Measurements from ENCODE around the gene ARHGAP26. TPM values are rescaled to one million over a fixed set of nuclear protein-coding genes. Genes with fewer than 3 reads are reported as not detected.

Gene ARHGAP26
- total RNA-seq, 1 donor from 2014 or later = 7.4 TPM

GRCh38 chr5:143121135-143121475 lies 350.9 kb downstream of the ARHGAP26 start:
- ATAC-seq (no peak), DNase-seq (ENCODE audit: low spot score) (no peak)

- no peak for ATAC-seq
- no peak for DNase-seq (ENCODE audit: low spot score)
These were observed 354.4 kb downstream of the ARHGAP26 start for GRCh38 chr5:143124593-143124992.

GRCh38 chr5:143126174-143127019 lies 356.2 kb downstream of the ARHGAP26 start:
- ATAC-seq (peak; percentile 52), DNase-seq (ENCODE audit: low spot score) (no peak)

DNA sequence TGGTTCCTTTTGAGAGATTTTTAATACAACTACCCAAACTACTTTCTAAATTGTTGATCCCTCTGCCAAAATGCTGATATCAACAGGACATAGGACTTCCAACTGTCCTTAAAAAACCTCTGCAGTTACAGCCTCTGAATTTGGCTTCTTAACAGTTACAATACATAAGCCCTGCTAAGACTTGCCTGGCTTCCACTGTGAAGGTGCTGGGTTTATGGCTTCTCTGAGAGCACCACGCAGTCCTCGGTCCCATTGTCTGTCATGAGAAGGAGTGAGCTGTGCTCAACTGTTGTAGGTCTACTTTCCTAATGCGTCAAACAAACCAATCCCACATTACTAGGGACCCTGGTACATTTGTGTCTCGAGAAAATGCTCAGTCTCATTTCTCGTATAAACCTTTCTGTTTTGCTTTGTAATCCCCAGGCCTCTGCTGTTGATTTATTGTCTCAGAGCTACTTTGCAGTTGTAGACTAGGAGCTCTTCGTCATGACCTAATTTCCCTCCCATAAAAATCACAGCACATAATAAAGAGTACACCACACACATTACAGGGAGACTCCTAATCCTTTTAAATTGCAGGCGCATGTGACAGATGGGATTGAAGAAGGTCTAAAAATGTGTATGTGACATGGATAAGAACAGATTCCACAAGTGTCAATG lies 358.4 kb downstream of the ARHGAP26 start:
- DNase-seq (ENCODE audit: low spot score) = no peak
- no peak for ATAC-seq

GRCh38 chr5:143129203-143129602 lies 359.0 kb downstream of the ARHGAP26 start:
- DNase-seq (ENCODE audit: low spot score) (no peak), ATAC-seq (no peak)

GRCh38 chr5:143129910-143130612 lies 359.9 kb downstream of the ARHGAP26 start:
- DNase-seq (ENCODE audit: low spot score) (no peak), ATAC-seq (no peak)

DNA sequence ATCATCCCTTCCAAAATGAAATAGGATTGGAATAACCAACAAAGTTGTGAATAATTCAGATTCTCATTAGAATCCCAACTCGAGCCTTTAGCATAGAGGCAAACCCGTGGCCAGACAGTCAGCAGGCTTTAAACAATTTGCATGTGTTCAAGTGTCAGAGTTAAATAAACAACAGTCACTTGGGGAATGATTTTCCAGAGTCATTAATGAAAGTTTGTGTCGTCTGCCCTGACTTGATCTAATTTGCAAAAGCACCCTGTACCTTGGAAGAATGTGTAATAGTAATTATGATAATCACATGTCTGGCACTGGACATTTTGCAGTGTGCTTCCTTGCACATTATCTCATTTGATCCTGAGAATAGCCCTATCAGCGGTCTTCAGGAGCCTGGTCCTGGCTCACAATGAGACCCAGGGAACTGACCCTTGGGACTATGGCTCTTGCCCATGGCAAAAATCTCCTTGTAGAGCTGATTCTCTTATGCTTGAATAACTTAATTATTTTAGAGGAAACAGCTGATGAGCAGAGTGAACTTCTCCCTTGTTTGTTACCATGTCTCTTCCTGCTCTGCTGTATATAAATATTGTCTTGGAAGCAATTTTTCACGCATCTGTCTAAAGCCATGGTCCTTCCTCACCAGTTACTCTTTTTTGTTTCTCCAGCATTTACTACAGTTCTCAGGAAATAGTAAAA lies 360.6 kb downstream of the ARHGAP26 start:
- no peak for DNase-seq (ENCODE audit: low spot score)
- no peak for ATAC-seq

GRCh38 chr5:143131972-143132371 lies 361.8 kb downstream of the ARHGAP26 start:
- ATAC-seq (no peak), DNase-seq (ENCODE audit: low spot score) (no peak)

DNA sequence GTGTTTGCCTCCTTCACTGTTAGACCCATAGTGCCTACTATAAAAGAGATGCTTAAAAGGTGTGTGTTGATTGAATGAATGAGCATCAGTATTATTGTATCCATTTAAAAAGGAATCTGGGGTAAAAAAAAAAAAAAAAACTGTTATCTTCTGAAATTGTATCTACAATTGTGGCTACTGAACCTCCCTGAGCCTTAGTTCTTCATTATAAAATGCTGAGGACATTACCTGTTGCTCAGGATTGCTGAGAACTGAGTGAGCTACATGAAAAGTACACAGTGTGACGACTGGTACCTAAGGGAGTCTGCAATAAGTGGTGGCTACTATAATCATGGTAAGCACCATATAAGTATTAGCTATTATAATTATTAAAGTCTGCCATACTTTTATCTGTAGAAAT lies 362.6 kb downstream of the ARHGAP26 start:
- no peak for DNase-seq (ENCODE audit: low spot score)
- ATAC-seq = no peak

DNA sequence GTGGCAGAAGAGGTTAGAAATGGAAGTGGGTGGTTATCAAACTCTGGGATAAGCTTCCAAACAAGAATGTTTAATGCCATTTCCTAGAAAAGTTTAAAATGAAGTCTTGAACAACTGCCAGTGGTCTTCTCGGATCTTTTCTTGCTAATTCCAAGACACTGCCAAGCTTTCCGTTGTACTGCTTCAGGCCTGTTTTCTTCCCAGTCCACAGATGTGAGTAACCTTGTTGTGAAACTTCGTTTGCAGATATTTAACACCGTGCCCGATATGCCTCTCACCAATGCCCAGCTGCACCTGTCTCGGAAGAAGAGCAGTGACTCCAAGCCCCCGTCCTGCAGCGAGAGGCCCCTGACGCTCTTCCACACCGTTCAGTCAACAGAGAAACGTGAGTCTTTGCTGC lies 363.5 kb downstream of the ARHGAP26 start:
- ATAC-seq (no peak), DNase-seq (ENCODE audit: low spot score) (no peak)

DNA sequence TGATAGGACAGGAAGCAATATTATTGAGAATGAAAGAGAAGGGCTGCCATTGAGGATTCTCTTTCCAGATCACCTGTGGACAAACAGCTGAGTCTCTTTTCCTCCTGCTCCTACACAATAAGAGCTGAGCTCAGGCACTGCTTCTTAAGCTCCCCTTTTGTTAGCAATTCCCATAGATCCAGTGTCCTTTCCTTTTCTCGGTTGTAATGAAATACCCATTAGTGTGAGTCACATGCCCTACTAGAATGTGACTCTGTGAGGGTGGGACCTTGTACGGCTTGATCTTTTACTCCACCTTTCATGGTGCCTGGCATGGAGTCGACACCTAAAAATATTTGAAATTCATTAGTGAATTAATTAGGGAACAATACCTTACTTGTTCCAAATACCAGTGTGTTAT lies 364.1 kb downstream of the ARHGAP26 start:
- no peak for ATAC-seq
- no peak for DNase-seq (ENCODE audit: low spot score)

DNA sequence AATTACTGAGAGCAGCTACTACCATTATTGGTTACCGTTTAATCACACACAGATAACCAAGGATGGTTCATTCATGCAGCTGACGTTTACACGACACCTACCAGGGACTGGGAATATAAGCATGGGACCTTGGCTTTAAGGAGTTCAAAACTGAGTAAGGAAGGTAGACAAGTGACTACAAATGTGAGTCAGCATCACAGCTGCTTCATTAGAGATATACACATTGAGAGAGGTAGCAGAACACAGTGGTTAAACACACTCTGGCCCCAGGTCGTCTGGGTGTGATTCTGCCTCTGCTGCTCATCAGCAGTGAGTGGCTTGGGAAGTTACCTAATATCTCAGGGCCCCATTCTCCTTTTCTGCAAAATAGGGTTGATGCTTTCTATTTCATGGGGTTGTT lies 364.7 kb downstream of the ARHGAP26 start:
- DNase-seq (ENCODE audit: low spot score) (no peak), ATAC-seq (no peak)

DNA sequence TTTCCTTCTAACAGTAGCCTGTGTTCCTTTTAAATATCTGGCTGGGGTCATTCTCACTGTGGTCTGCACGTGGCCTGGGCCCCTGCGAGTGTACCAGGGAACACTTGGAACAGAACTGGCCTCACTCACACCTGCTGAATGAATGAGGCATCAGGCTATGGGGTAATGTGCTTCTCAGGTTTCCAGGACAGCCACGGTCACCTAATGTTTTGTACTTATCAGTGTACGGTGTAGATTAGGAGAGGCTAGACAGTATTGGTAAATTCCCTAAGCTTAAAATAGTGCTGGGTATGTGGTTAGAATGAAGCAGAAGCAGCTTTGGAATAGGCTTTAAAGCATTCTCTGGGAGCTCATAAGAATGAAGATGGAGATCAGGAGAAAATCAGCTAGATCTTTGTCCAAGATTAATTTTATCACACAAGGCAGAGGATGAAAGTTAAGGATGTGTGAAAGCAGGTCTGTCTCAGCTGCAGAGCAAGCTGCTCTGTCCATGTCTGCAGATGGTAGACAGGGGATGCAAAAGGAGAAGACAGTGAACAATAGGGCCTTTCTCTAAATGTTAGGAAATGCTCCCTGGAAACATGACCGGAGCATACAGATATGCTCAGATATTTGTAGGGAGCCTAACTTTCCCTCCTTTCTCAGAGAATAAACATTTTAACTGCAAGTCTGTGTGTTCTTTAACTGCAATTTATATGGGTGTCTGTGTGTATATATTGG lies 365.8 kb downstream of the ARHGAP26 start:
- DNase-seq (ENCODE audit: low spot score) = no peak

GRCh38 chr5:143138839-143139238 lies 368.7 kb downstream of the ARHGAP26 start:
- DNase-seq (ENCODE audit: low spot score) = no peak

More for the DNA sequence above, 365.8 kb downstream of the ARHGAP26 start:
- ATAC-seq = no peak

DNA sequence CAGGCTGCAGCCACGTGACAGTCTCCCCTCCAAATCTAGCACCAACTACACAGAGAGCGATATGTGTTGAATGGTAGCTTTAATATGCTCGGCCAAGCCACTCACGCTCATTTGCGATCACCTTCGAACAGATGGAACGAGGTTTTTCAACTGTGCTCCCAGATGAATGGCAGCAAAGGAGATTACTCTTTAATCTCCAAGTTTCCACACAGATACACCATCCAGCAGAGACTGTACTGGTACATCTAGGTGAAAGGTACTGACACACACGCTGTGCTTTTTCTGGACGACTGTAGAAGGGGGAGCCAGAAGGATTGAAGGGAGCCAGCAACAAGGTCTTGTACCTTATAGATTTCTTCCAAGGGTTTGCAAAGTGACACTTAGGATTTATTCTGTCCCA lies 369.4 kb downstream of the ARHGAP26 start:
- ATAC-seq = no peak
- DNase-seq (ENCODE audit: low spot score) = no peak

More at GRCh38 chr5:143138839-143139238, 368.7 kb downstream of the ARHGAP26 start:
- ATAC-seq = no peak

GRCh38 chr5:143140492-143141203 lies 370.5 kb downstream of the ARHGAP26 start:
- peak; percentile 82 for DNase-seq (ENCODE audit: low spot score)
- ATAC-seq = peak; percentile 94

- DNase-seq (ENCODE audit: low spot score) = no peak
- ATAC-seq = no peak
These were observed 371.5 kb downstream of the ARHGAP26 start for GRCh38 chr5:143141652-143142051.

GRCh38 chr5:143142596-143143435 lies 372.6 kb downstream of the ARHGAP26 start:
- peak; percentile 53 for DNase-seq (ENCODE audit: low spot score)
- ATAC-seq = peak; percentile 74

DNA sequence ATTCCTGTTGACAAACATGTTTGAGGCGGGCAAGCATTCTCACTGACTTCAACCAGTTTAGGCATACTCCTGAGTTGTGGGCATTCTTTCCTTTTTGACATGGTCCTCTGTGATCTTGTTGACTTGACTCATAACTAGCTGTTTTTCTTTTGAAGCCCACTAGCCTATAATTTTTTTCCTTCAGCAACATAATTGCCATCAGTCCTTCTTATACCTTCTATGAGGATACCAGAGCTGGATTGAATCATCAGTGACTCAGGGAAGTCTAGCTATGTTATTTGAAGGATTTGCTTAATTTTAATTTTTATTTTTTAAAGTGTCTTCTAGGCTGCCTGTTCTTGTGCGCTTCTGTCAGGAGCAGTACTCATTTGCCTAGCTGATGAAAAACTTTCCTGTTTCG lies 373.8 kb downstream of the ARHGAP26 start:
- DNase-seq (ENCODE audit: low spot score) = no peak

More for the DNA sequence above, 373.8 kb downstream of the ARHGAP26 start:
- ATAC-seq = no peak
